ENCODE measurements around the gene FAM83D.
"Not testable (repeated sequence)": the region's sequence is repeated elsewhere in the genome, so short reads cannot be mapped to it uniquely, and the experiment has no call there.

The FAM83D gene

DNA sequence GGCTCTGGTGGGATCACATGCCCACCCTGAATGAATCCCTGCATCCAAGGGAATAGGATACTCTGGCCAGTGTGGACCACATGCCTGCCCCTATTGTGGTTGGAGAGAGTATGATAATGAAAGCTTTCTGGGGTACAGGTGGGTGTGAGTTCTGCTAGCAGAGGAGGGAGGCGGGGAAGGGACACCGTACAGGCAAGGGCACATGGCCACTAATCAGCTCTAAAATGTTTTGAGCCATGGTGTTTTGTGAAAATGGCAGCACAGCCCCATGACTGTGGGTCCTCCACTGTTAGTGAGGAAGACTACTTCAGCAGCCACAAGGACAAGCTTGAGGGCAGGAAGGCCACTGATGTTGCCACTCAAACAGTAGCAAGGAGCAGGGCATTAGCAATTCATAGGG is 24.0 kb downstream of the FAM83D start:
- in situ Hi-C loops (cut with HindIII; ENCODE audit: low pct_unique_long_range_greater_than_20kb, low sequenced_read_pairs) = no loop called here
- no peak for DNase-seq (ENCODE audit: low read depth in 1 of 2, low spot score in 1 of 2)
- no peak for TF ChIP-seq JUND (IDR thresholded peaks at IDR 0.05; ENCODE audit: low read depth)

DNA sequence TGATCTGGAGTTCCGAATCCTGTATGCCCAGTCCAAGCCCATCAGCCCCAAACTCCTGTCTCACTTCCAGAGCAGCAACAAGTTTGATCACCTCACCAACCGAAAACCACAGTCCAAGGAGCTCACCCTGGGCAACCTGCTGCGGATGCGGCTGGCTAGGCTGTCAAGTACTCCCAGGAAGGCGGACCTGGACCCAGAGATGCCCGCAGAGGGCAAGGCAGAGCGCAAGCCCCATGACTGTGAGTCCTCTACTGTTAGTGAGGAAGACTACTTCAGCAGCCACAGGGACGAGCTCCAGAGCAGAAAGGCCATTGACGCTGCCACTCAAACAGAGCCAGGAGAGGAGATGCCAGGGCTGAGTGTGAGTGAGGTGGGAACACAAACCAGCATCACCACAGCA is 25.4 kb downstream of the FAM83D start:
- DNase-seq (ENCODE audit: low read depth in 1 of 2, low spot score in 1 of 2) = no peak
- TF ChIP-seq JUND (IDR thresholded peaks at IDR 0.05; ENCODE audit: low read depth) = no peak
- in situ Hi-C loops (cut with HindIII; ENCODE audit: low pct_unique_long_range_greater_than_20kb, low sequenced_read_pairs) = no loop called here

DNA sequence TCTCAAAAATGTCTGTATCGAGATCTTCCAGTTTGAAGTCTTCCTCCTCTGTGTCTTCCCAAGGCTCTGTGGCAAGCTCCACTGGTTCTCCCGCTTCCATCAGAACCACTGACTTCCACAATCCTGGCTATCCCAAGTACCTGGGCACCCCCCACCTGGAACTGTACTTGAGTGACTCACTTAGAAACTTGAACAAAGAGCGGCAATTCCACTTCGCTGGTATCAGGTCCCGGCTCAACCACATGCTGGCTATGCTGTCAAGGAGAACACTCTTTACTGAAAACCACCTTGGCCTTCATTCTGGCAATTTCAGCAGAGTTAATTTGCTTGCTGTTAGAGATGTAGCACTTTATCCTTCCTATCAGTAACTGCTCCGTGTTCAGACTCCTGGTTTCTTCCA is 25.9 kb downstream of the FAM83D start:
- DNase-seq (ENCODE audit: low read depth in 1 of 2, low spot score in 1 of 2) = no peak
- in situ Hi-C loops (cut with HindIII; ENCODE audit: low pct_unique_long_range_greater_than_20kb, low sequenced_read_pairs) = no loop called here
- TF ChIP-seq JUND (IDR thresholded peaks at IDR 0.05; ENCODE audit: low read depth) = no peak

DNA sequence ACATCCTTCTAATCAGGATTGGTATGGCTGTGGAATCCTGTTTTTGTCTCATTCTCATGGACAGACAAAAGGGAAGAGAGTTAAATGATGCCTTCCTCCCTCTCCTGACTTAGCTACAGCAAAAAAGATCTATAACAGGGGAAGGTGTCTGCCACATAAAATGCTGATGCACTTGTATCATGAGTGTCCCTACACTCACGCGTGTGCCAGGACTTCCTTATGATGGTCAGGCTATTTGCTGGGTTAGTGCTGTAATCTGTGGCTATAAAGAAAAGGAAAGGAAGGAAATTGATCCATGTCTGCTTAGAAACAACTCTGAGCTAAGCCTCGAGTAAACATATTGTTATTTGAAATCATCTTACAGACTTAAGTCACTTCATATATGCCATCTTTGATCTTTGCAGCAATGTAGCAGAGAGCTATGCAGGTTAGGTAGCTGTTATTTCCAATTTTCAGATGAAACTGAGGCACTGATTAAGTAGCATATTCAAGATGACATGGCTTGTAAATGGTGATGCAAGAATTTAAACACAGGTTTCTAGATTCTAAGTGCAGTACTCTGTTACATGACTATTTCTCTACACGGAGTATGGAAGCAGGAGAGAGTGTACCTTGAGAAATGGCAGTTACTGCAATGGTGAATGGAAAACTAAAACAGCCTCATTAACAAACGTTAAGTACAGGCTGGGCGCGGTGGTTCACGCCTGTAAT is 27.6 kb downstream of the FAM83D start:
- DNase-seq (ENCODE audit: low read depth in 1 of 2, low spot score in 1 of 2) = no peak
- TF ChIP-seq JUND (IDR thresholded peaks at IDR 0.05; ENCODE audit: low read depth) = no peak
- in situ Hi-C loops (cut with HindIII; ENCODE audit: low pct_unique_long_range_greater_than_20kb, low sequenced_read_pairs) = no loop called here

DNA sequence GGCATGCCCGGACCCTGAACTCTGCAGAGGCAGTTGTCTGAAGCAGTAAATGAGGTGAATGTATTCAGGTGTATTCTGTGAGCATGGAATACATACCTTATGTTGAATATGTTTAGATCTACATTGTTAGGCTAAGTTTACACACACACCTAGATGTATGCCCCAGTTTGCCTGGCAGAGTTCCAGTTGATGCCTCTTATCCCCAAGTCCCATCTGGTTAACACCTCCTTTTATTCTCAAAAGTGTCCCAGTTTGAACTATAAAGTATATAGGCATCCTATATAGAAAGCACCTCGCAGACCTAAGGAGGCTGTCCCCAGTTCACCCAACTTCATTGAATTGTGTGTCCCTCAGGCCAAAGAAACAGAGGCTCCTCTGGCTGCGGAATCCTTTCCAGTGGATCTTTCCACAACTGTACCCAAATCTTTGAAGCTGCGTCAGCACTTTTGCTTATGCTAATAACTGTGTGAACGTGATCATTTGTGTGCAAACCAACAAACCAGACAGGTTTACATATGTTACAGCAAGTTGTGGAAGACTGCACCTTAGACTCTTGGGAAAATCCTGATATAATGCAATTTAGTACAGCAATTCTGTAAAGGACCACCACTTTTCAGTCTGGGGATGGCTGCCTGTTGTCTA is 31.1 kb downstream of the FAM83D start:
- TF ChIP-seq JUND (IDR thresholded peaks at IDR 0.05; ENCODE audit: low read depth) = no peak
- in situ Hi-C loops (cut with HindIII; ENCODE audit: low pct_unique_long_range_greater_than_20kb, low sequenced_read_pairs) = no loop called here
- DNase-seq (ENCODE audit: low read depth in 1 of 2, low spot score in 1 of 2) = no peak

DNA sequence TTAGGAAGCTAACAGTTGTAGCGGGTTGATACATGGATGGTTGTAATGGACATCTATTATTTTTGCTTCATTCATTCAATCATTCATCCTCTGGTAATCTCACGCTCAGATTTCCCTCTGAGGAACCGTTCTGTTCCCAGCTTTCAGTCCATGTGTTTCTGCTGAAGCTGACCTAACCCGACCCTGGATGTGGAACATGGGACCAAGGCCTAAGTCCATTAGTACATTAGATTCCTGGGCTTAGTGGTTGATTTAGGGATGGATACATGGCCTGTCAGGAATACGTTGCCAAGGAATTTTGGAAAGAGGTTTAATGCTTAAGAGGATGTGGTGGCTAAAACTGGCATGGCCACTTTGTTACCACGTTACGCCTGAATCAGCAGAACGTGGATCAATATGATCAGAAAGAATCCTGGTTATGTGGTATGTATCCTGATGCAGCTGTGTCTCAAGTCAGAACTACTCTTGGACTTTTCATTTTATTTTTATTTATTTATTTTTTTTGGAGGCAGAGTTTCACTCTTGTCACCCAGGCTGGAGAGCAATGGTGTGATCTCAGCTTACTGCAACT is 31.8 kb downstream of the FAM83D start:
- in situ Hi-C loops (cut with HindIII; ENCODE audit: low pct_unique_long_range_greater_than_20kb, low sequenced_read_pairs) = no loop called here
- DNase-seq (ENCODE audit: low read depth in 1 of 2, low spot score in 1 of 2) = no peak
- no peak for TF ChIP-seq JUND (IDR thresholded peaks at IDR 0.05; ENCODE audit: low read depth)

DNA sequence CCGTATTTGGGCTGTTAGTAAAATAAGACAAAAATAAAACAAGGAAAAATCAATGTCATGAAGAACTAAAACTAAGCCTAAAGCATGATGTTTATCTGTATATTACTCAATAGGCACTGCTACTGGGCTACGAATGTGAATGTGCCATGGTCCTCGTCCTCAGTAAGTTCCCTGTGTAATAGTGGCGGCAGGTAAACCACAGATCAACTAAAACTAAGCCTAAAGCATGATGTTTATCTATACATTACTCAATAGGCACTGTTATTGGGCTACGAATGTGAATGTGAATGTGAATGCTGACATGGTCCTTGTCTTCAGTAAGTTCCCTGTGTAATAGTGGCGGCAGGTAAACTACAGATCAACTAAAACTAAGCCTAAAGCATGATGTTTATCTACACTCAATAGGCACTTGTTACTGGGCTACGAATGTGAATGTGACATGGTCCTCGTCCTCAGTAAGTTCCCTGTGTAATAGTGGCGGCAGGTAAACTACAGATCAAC is 34.0 kb downstream of the FAM83D start:
- in situ Hi-C loops (cut with HindIII; ENCODE audit: low pct_unique_long_range_greater_than_20kb, low sequenced_read_pairs) = not testable (repeated sequence)
- peak in 1 of 2 experiments; percentile 66 for DNase-seq (ENCODE audit: low read depth in 1 of 2, low spot score in 1 of 2)

DNA sequence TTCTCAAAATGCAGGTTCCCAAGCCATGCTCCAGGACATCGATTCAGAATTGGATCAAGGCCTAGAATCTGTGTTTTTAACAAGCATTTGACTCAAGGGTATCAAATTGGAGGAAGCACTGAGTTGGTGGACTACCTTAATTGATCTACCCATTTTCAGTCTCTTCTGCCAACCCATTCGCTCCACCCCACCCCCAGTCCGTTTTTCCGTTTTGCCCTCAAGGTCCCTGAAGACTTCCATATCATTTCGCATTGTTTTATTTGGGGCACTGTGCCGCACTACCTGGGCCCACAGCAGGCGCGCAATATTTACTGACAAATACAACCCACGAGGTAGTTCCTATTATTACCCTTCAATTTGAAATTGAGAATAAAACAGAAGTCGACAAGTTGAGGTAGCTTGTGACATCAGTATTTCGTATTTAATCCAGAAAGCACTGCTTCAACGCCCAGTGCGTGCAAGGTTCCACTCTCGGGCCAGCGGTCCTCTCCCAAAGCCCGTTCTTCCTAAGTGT is 35.4 kb downstream of the FAM83D start:
- DNase-seq (ENCODE audit: low read depth in 1 of 2, low spot score in 1 of 2) = no peak
- TF ChIP-seq JUND (IDR thresholded peaks at IDR 0.05; ENCODE audit: low read depth) = no peak
- in situ Hi-C loops (cut with HindIII; ENCODE audit: low pct_unique_long_range_greater_than_20kb, low sequenced_read_pairs) = no loop called here

DNA sequence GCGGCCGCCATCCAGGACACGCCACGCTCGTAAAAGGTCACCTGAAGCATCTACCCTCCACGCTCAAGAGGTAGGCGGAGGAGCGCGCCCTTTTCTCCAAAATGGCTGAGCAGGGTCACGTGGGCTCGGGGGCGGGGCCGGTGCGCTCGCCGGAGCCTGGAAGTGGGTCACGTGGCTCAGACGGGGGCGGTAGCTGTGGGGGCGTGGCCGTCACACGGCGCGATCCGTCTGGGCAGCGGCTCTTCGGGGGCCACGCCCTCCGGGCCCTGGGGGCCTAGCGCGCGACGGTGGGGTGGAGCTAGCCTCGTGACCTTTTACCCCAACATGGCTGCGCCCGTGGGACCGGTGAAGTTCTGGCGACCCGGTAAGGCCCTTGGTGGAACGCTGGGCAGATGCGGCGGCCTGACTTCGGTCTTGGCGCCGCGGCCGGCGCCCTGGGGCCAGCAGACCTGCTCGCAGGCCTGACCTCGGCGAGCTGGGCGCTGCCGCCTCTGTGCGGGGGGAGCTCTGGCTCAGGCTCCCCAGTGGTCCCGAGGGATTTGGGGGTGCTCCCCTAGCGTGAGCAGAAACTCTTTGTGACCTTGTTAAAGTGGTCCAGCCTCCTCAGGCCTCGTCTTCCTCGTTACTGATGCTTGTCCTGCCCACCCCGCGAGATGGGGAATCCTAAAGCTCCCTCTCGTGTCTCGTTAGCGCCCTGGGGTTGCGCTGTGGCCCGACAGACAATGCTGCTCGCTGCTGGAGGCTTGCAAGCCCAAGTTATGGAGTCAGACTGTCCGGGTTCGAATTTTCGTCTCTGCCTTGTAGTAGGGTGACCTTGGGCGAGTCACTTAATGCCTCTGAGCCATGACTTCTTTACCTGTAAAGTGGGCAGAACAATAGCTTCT is 36.1 kb downstream of the FAM83D start, which contains the start of gene DHX35:
DHX35 (plus strand) TSS at position 301 of the 884 bp plus-strand sequence; CDS start at position 325, 24 bp downstream.
- in situ Hi-C loops (cut with HindIII; ENCODE audit: low pct_unique_long_range_greater_than_20kb, low sequenced_read_pairs) = no loop called here

DNA sequence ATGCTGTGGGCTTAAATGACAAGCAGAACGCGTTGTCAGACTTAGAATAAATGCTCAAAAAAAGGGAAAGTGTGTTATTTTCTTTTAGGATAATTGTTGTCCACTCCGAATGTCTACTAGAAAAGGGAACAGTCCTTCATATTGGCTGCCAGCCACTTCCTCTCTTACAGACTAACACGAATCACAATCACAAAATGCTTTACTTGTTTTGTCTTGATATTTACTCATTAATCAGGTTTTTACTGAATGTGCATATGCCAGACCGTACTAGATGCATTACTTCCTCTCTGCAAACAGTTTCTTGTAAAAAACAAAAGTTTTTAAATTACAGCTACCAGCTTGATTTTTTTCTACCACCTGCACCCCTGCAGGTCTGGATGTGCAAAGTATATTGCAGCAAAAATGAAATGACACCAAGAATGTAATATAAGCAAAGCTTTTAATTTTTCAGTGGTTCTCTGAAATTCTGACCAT is 36.7 kb downstream of the FAM83D start:
- no peak for TF ChIP-seq JUND (IDR thresholded peaks at IDR 0.05; ENCODE audit: low read depth)
- DNase-seq (ENCODE audit: low read depth in 1 of 2, low spot score in 1 of 2) = no peak
- in situ Hi-C loops (cut with HindIII; ENCODE audit: low pct_unique_long_range_greater_than_20kb, low sequenced_read_pairs) = no loop called here

More for the DNA sequence above, 36.1 kb downstream of the FAM83D start, which contains the start of gene DHX35:
- DNase-seq (ENCODE audit: low read depth in 1 of 2, low spot score in 1 of 2) = peak; percentile 92 to 99
- no peak for TF ChIP-seq JUND (IDR thresholded peaks at IDR 0.05; ENCODE audit: low read depth)

DNA sequence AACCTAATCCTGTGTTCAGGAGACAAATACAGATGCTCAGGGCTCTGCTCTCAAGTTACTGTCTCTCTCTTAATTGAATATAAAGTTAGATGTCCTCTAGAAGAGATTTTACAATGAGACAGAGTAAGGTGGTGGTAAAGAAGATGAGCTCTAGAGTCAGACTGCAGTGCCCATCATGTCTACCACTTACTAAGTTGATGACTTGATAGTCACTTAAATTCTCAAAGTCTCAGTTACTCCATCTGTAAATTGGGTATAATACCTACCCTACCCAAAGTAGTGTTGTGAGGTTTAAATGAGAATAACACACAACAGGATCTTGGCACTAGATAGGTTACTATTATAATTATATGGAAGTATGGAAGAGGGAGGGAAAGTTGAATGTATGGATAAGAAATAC is 37.5 kb downstream of the FAM83D start:
- no peak for DNase-seq (ENCODE audit: low read depth in 1 of 2, low spot score in 1 of 2)
- in situ Hi-C loops (cut with HindIII; ENCODE audit: low pct_unique_long_range_greater_than_20kb, low sequenced_read_pairs) = no loop called here

DNA sequence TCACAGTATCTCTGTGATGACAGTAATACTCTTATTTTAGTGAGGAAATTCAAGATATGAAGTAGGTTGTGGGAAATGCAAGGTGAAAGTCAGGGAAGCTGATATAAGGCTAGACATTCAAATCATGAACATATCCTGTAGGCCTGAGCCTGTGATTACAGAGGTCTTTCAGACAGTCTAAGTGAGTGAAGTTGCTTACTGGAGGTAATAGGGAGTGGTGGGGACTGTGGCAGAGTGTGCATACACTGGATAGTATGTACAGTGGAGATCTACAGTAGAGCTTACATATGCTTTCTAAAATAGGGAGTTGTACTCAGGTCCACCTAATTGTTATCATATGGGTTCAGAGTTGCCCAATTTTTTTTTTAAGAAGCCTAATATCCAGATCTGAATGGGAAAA is 39.0 kb downstream of the FAM83D start:
- TF ChIP-seq JUND (IDR thresholded peaks at IDR 0.05; ENCODE audit: low read depth) = no peak
- no peak for DNase-seq (ENCODE audit: low read depth in 1 of 2, low spot score in 1 of 2)
- in situ Hi-C loops (cut with HindIII; ENCODE audit: low pct_unique_long_range_greater_than_20kb, low sequenced_read_pairs) = no loop called here

More for the DNA sequence above, 37.5 kb downstream of the FAM83D start:
- TF ChIP-seq JUND (IDR thresholded peaks at IDR 0.05; ENCODE audit: low read depth) = no peak

Data from T47D (cell line).